ENCODE results near the gene OR5AC2.

DNA sequence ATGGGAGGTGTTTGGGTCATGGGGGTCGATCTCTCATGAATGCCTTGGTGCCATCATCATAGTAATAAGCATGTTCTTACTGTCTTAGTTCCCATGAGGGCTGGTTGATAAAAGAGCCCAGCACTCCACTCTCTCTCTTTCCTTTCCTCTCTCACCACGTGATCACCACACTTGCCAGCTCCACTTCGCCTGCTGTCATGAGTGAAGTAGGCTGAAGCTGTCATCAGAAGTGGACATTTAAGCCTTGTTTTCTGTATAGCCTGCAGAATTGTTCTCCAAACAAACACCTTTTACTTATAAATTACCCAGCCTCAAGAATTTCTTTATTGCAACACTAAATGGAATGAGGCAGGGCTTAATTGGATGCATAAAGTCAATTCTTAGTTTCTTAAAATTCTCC, 49.7 kb downstream of the OR5AC2 start:
- TF ChIP-seq, protein P1, sequence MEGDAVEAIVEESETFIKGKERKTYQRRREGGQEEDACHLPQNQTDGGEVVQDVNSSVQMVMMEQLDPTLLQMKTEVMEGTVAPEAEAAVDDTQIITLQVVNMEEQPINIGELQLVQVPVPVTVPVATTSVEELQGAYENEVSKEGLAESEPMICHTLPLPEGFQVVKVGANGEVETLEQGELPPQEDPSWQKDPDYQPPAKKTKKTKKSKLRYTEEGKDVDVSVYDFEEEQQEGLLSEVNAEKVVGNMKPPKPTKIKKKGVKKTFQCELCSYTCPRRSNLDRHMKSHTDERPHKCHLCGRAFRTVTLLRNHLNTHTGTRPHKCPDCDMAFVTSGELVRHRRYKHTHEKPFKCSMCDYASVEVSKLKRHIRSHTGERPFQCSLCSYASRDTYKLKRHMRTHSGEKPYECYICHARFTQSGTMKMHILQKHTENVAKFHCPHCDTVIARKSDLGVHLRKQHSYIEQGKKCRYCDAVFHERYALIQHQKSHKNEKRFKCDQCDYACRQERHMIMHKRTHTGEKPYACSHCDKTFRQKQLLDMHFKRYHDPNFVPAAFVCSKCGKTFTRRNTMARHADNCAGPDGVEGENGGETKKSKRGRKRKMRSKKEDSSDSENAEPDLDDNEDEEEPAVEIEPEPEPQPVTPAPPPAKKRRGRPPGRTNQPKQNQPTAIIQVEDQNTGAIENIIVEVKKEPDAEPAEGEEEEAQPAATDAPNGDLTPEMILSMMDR (IDR thresholded peaks at IDR 0.05) = no peak
- no peak for TF ChIP-seq POLR2A (IDR thresholded peaks at IDR 0.05)

Measured in body of pancreas (tissue), 4 donors.